Right lobe of liver (tissue), 6 donors: ENCODE results near the gene RAVER2. TPM values are rescaled to one million over a fixed set of nuclear protein-coding genes. Genes with fewer than 3 reads are reported as not detected.
A peak's percentile ranks its signal among the peaks of the same experiment; 100 is the strongest.

Experiments
- ATAC-seq, 4 donors: fragments of 200-7000 bp; cut with Tn5 transposase; one replicate each; pipeline ENCODE4 v1.9.1; 2020; ENCODE audit warnings: mild to moderate bottlenecking in 4 of 4, moderate library complexity in 4 of 4
- DNase-seq, 3 donors: peaks; one replicate each; pipeline ENCODE4 v3.0.0-alpha.2; 2020
- H3K27ac ChIP-seq, 3 donors: fragments of 200-600 bp; one replicate each; pipeline ENCODE4 v1.8.0; 2022
- H3K27me3 ChIP-seq, 2 donors: fragments of 200-600 bp; one replicate each; pipeline ENCODE4 v1.8.0; 2022
- H3K36me3 ChIP-seq, 4 donors: fragments of 200-600 bp; sonication (generic) in 1 of 4; one replicate each; pipeline versions ENCODE4 v1.5.1 to v1.8.0; 2017 to 2022; ENCODE audit warnings: control low read depth in 1 of 4
- H3K4me1 ChIP-seq, 4 donors: fragments of 200-600 bp; sonication (generic) in 1 of 4; one replicate each; pipeline versions ENCODE4 v1.5.1 to v1.8.0; 2017 to 2022; ENCODE audit warnings: control low read depth in 1 of 4
- H3K4me3 ChIP-seq, 3 donors: fragments of 200-600 bp; one replicate each; pipeline ENCODE4 v1.8.0; 2022
- H3K9me3 ChIP-seq, 4 donors: fragments of 200-600 bp; sonication (generic) in 1 of 4; one replicate each; pipeline versions ENCODE4 v1.5.1 to v1.8.0; 2017 to 2022; ENCODE audit warnings: control low read depth in 1 of 4
- POLR2A ChIP-seq: fragments of 450-650 bp; IDR thresholded peaks from one replicate; pipeline ENCODE4 v1.6.1; 2017; ENCODE audit warnings: antibody characterized with exemption, mild to moderate bottlenecking
- WGBS: methylation state at CpG from one replicate; pipeline ENCODE4 v1.1.6; 2018; ENCODE audit warnings: low coverage, low lambda C conversion rate; ENCODE audit not compliant: insufficient coverage; ENCODE audit errors: missing lambda C conversion rate; 5-methylcytosine and 5-hydroxymethylcytosine counted together
- intact Hi-C, 2 donors: fragments of 100-400 bp; cut with DNase I; formaldehyde crosslinking; loops; one replicate each; pipeline versions ENCODE4 v1.11.2 to v1.14.1; 2022
- total RNA-seq, 6 experiments: library from RNA; depleted of rRNA in 2 of 6; stranded (reverse); fragments of >200 nt in 2 of 6; fragmentation: NEBNext Ultra II Directional in 3 of 6; extraction: Animal tissue kit (Norgen Biotek cat#: 25700) in 3 of 6; gene quantifications; one replicate each; pipeline versions ENCODE4 v1.1.0 to v1.2.4, GENCODE V29; 2016 to 2023
- TF ChIP-seq, protein P1 (sequence below), 4 donors: fragments of 200-600 bp in 3 of 4; fragments of 450-650 bp in 1 of 4; IDR thresholded peaks; one replicate each; pipeline versions ENCODE4 v1.5.1 to v1.8.0; 2016 to 2022; ENCODE audit warnings: antibody characterized with exemption in 4 of 4, mild to moderate bottlenecking in 2 of 4
- donor health status: DM: no; HTN: yes; CAD: no.
- donor health status: DM: no; HTN: no; CAD: no.
- donor health status: DM: no; HTN: no; CAD: no.
- donor health status: DM: no; HTN: yes; CAD: no.
- donor health status: DM: no; HTN: yes; CAD: no.

RAVER2 gene
- total RNA-seq, 6 experiments from 2014 or later: 0.51 to 0.91 (median 0.77) TPM

DNA sequence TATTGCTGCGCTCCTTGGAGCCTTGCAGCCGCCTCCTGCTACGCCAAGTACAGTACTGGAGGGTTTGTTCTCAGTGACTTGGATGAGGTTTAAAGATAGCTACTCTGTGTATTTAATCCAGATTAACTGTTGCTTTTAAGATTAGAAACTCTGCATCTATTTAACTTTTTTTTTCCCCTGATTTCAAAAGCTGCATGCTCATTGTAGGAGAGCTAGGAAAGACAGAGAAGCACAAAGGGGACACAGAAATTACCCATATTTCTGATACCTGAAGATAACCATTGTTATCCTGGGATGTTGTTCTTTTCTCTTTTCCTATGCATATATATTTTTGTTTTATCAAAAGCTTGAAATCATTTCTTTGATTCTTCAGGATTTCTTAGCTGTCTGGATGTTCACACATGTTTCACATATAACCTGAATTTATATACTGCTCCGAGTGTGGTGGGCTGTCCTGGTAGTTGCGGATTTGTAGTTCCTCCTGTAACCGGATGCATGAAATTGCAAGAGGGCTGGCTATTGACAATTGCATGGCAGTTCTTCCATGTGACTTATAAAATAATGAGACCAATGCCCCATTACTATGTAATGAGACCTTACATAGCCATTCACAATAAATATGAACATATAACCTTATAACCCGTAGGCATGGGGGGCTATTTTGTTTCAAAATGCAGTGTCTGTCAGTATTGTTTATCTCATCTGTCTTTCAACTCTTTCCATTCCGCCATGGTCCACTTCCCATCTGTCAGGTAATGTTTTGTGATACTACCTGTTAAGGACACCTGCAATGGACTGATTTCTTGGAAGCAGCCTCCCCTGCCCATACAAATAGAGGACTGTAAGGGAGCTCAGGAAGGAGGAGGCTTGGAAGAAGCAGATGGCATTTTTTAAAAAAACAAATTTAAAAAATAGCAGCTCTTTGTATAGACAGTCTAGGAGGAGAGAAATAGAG lies 1.4 kb downstream of the RAVER2 start:
- intact Hi-C loops: no loop called here
- DNase-seq: no peak
- TF ChIP-seq POLR2A: no peak
- TF ChIP-seq, protein P1, sequence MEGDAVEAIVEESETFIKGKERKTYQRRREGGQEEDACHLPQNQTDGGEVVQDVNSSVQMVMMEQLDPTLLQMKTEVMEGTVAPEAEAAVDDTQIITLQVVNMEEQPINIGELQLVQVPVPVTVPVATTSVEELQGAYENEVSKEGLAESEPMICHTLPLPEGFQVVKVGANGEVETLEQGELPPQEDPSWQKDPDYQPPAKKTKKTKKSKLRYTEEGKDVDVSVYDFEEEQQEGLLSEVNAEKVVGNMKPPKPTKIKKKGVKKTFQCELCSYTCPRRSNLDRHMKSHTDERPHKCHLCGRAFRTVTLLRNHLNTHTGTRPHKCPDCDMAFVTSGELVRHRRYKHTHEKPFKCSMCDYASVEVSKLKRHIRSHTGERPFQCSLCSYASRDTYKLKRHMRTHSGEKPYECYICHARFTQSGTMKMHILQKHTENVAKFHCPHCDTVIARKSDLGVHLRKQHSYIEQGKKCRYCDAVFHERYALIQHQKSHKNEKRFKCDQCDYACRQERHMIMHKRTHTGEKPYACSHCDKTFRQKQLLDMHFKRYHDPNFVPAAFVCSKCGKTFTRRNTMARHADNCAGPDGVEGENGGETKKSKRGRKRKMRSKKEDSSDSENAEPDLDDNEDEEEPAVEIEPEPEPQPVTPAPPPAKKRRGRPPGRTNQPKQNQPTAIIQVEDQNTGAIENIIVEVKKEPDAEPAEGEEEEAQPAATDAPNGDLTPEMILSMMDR (IDR thresholded peaks at IDR 0.05): no peak
- H3K27me3 ChIP-seq: no peaks in the 10 kb centered on the region
- H3K9me3 ChIP-seq: no peaks in the 10 kb centered on the region
- no peaks in the 10 kb centered on the region for H3K4me1 ChIP-seq
- ATAC-seq: no peak
- 59% methylated on average over 8 of the region's 8 CpGs for WGBS
- no peak overlapping the region for H3K27ac ChIP-seq
- H3K36me3 ChIP-seq: no peaks in the 10 kb centered on the region
- peak overlapping the region in 2 of 3 donors; percentile 53 to 60 for H3K4me3 ChIP-seq

DNA sequence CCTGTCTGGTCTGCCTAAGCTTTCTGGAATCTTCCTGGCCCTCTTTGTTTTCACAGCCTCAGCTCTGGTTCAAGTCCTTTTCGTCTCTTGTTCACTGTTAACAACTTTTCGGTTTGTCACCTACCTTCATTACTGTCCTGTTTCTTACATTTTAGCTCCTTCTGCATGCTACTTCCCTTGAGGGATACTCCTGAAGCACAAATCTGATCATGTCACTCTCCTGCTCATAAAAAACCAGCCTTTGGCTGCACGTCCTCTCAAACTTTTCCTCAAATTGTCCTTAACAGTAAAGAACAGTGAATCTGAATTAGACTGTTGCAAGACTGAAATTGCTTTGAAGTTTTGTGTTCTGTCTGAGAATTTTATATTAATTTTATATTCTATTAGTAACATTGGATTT lies 3.3 kb downstream of the RAVER2 start:
- no peak overlapping the region for H3K27ac ChIP-seq
- H3K4me3 ChIP-seq: no peak overlapping the region
- no peaks in the 10 kb centered on the region for H3K9me3 ChIP-seq
- TF ChIP-seq, protein P1 (IDR thresholded peaks at IDR 0.05): no peak
- TF ChIP-seq POLR2A: no peak
- no peaks in the 10 kb centered on the region for H3K27me3 ChIP-seq
- intact Hi-C loops: no loop called here
- ATAC-seq (no peak), DNase-seq (no peak)
- no peaks in the 10 kb centered on the region for H3K36me3 ChIP-seq
- WGBS: 70% methylated on average over 3 of the region's 3 CpGs
- H3K4me1 ChIP-seq: no peaks in the 10 kb centered on the region

DNA sequence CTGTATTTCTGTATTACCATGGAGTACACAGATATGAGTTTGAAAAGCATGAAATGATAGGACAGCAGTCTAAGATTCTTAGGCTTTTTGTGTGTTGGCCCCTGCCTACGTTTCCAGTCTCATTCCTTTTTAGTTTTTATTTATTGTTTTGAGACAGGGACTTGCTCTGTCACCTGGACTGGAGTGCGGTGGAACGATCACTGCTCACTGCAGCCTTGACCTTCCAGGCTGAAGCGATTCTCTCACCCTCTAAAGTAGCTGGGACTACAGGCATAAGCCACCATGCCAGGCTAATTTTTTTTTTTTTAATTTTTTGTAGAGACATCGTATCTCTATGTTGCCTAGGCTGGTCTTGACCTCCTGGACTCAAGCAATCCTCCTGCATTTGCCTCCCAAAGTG lies 3.8 kb downstream of the RAVER2 start:
- WGBS: 79% methylated on average over 5 of the region's 5 CpGs
- TF ChIP-seq POLR2A: no peak
- TF ChIP-seq, protein P1 (IDR thresholded peaks at IDR 0.05): no peak
- no peaks in the 10 kb centered on the region for H3K36me3 ChIP-seq
- H3K4me1 ChIP-seq: no peaks in the 10 kb centered on the region
- no peaks in the 10 kb centered on the region for H3K9me3 ChIP-seq
- ATAC-seq (no peak), DNase-seq (no peak)
- no peak overlapping the region for H3K27ac ChIP-seq
- intact Hi-C loops: no loop called here
- no peak overlapping the region for H3K4me3 ChIP-seq
- H3K27me3 ChIP-seq: no peaks in the 10 kb centered on the region

DNA sequence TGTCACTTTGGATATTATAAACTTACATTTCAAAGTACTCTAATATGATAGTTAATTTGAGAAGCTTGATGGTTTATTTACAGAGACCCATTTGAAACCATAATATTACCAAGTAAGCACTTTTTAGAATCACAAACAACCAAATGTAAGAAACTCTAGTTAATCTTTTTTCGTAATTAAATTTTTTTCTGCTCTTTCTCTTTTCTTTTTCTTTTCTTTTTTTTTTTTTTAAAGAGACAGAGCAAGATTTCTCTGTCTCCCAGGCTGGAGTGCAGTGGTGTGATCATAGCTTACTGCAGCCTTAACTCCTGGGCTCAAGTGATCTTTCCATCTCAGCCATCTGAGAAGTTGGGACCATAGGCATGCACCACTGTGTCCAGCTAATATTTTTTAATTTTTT lies 5.2 kb downstream of the RAVER2 start:
- intact Hi-C loops: no loop called here
- no peak for DNase-seq
- Histone ChIP-seq H3K27me3 (no peaks in the 10 kb centered on the region), H3K27ac (no peak overlapping the region), H3K36me3 (no peaks in the 10 kb centered on the region), H3K4me3 (no peak overlapping the region), H3K4me1 (no peaks in the 10 kb centered on the region), H3K9me3 (no peaks in the 10 kb centered on the region)
- WGBS: 42% methylated on average over 1 of the region's 1 CpG
- ATAC-seq: no peak
- TF ChIP-seq POLR2A: no peak
- TF ChIP-seq, protein P1 (IDR thresholded peaks at IDR 0.05): no peak
